Mucosa of gallbladder (tissue), 1 donor: ENCODE measurements around the gene EDC3. TPM values are rescaled to one million over a fixed set of nuclear protein-coding genes. Genes with fewer than 3 reads are reported as not detected.
"Not testable (repeated sequence)": the region's sequence is repeated elsewhere in the genome, so short reads cannot be mapped to it uniquely, and the experiment has no call there.

Source experiments
- DNase-seq: peaks from one replicate; pipeline ENCODE4 v3.0.0-alpha.2; 2020; ENCODE audit warnings: low spot score
- total RNA-seq: library from RNA; stranded (reverse); gene quantifications from one replicate; pipeline ENCODE4 v1.2.1, GENCODE V29; 2021
- donor health status: DM: no; HTN: no; CAD: no.

Gene EDC3
- total RNA-seq, 1 donor from 2014 or later = 35.9 TPM

- DNase-seq = no peak
These were observed 84.0 kb downstream of the EDC3 start for GRCh38 chr15:74611834-74612233.

GRCh38 chr15:74611341-74611740 lies 84.5 kb downstream of the EDC3 start:
- DNase-seq = no peak

DNA sequence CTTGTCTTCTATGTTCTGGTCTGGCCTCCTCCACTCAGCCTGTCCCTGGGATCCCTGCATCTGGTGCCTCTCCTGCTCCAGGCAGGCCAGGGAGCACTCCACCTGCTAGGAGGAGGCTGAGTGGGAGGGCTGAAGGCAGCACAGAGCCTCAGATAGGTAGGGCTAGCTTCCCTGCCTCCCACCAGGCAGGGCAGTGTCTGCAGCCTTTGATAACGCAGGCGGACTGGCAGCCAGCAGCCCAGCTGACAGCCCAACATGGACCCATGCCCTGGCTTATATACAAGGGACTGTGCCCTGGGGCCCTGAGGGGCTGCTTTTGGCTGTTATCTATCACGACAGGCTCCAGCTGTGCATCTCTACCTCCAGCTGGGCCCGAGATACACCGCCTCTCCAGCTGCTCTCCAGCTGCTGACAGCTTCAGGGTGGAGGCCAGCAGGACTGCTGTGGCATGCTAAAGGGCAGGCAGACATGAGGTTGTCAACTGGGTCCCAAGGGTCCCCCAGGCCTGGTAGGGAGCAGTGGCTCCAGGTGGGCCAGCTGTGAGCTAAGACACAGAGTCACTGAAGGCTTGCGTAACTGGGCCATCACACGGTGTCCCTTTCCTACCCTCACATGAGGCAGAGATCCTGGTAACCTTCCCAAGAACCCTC lies 85.4 kb downstream of the EDC3 start:
- no peak for DNase-seq

DNA sequence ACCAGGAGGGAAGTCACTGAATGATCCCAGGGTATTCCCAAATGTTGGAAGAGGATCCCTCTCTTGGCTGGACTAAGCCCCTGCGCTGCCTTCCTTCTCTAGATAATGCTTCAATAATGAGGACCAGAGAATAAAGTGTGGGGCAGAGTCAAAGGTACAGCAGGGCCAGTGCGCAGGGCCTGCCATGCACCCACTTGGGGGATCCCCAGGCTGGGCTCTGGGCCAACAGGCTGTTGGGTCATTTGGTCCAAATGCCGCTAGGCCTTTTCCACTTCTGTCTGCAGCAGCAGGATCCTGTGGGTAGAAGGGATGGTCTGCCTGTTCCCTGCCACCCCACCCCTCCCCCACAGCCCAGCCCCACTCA lies 85.9 kb downstream of the EDC3 start:
- DNase-seq = no peak

DNA sequence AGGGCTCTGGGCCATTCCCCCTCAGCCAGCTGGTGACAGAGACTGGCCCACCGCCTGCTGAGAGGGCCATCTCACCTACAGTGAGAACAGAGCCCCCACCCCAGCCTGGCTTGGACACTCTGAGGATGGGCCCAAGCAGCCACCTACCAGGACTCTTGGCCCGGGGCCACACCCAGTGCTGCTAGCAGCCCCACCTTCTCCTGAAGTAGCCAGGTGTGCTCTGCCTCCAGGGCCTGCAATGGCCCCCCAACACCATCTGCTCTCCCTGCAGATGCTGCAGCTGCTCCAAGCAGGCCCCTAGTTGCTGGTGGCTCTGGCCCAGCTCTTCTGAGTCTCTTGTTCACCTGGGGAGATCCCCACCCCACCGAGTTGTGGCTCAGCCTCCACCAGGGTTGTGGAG lies 87.0 kb downstream of the EDC3 start:
- no peak for DNase-seq

DNA sequence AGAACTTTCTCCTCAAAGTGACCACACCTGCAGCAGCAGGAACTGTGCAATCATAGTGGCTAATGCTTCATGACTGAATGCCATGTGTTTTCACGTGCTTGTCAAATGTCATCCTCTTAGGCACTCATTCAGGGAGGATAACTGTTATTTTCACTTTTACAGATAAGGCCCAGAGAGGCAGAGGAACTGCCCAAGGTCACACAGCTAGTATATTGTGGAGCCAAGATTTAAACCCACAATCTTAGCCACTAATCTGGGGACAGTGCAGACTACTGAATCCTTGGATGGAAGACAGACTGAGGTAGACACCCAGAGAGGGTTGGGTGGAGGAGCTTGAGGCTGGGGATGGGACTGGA lies 90.1 kb downstream of the EDC3 start:
- no peak for DNase-seq

- peak; percentile 24 for DNase-seq
These were observed 90.6 kb downstream of the EDC3 start for GRCh38 chr15:74604983-74605794.

GRCh38 chr15:74603789-74604705 lies 91.8 kb downstream of the EDC3 start:
- no peak for DNase-seq

- DNase-seq = no peak
These were observed 92.6 kb downstream of the EDC3 start for GRCh38 chr15:74603026-74603788.

DNA sequence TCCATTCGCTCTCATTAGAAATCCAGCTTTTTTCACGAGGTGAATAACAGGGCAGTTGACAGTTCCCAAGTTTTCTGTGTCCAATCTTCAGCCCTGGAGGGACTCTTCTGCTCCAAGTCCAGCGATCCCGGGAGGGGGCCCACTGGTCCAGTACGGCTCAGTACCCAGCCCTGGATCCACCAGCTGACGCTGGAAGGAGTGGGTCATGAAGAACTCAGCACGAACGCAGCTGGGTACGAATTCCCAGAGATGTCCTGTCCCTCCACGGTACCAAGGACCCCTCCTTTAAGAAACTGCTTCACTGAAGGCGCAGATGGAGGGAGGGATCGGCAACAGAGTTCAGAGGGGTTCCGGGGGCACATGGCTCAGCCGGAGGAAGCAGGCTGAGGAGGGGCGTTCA lies 96.7 kb downstream of the EDC3 start:
- no peak for DNase-seq

DNA sequence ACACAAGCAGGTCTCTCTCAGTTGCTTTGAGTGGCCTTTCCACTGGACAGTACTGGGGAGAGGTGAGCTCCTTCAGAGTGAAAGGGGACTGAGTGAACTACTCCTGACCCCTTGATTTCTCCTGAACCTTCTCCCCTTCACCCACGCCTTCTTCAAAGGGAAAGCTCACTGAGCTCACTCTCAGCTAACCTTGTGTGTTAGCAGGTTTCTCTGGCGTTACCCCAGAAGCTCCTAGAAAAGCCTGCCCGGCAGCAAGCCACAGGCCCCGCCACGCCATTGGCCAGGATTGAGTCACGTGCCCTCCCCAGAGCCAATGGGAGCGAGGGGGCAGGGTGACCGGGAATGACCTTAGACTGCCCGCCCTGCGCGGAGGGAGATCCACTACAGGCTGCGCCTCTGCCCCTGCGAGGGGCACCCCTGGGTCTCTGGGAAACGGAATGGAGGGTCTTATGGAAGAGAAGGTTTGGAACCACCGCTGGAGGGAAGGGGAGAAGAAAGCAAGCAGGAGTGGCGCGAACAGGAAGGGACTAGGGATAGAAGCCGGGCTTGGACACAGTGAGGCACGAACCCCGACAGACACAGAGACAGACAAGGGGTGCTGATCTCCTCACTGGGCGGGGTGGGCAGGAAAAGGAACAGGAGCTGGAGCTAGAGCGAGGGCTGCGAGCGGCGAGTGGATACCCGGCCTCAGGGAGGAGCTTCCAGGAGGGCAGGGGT lies 97.5 kb downstream of the EDC3 start:
- DNase-seq = peak; percentile 95

GRCh38 chr15:74597146-74597705 lies 98.6 kb downstream of the EDC3 start:
- DNase-seq = not testable (repeated sequence)

DNA sequence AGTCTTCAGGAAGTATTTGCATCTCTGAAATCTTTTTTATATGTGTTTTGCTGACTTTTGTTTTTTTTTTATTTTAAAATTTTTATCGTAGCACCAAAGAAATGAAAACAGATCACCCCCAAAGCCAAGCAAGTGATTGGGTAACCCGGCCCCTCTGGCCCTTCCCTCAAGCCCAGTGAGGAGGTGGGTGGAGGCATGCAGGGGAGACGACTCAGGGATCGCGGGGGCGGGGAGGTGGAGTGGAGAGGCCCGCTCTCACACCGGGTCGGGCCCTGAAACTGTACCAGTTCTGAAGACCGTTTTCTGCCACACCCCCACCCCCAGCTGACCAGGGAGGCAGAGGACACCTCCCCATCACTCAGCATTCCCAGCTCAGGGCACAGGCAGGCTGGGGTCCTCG lies 99.1 kb downstream of the EDC3 start:
- not testable (repeated sequence) for DNase-seq

DNA sequence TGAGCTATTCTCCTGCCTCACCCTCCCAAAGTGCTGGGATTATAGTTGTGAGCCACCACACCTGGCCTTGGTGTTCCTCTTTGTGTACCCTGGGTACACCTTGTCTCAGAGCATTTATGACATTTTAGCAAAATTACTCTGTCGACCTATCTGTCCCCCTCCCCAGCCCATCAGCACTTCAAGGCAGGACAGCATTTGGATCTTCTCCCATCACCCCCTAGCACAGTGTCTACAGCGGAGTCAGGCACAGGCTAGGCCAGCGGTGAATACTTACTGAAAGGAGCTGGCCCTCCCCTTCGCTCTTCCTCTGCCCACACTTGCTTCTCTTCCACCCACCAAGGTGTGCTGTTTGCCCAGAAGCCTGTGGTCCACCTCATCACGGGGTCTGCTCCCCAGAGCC lies 100.6 kb downstream of the EDC3 start:
- DNase-seq = no peak

GRCh38 chr15:74594455-74594854 lies 101.4 kb downstream of the EDC3 start:
- DNase-seq = no peak

- no peak for DNase-seq
These were observed 102.7 kb downstream of the EDC3 start for GRCh38 chr15:74593122-74593521.

- no peak for DNase-seq
These were observed 103.6 kb downstream of the EDC3 start for GRCh38 chr15:74592222-74592621.

DNA sequence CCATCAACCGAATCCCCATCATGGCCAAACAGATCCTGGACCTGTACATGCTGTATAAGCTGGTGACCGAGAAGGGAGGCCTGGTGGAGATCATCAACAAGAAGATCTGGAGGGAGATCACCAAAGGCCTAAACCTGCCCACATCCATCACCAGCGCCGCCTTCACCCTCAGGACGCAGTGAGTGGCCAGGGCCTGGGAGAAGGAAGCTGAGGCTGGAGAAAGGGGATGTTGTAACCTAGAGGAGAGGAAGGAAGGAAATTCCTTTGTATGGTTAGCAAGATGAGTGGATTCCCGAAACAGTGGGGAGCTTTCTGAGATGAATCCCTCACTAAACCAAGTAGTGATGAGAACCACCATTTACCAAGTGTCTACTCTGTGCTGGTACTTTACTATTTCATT lies 106.0 kb downstream of the EDC3 start:
- DNase-seq = no peak

DNA sequence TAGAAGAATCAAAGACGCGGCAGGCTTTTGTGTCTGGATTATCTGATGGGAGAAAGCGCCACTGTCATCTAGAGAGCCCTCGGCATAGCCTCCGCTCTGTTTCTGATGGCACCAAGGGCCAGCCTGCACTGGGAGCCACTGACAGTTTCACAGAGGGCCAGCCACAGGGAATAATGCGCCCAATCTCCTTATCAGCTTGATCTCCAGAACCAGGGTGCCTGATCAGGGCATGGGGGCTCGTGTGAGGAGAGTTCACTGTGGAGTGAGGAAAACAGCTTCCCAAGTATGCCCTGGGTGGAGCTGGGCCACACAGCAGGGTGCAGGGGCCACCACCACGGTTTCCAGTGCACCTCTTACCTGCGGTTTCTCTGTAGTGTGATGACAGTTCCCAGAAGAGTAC lies 110.0 kb downstream of the EDC3 start:
- DNase-seq = no peak

- DNase-seq = no peak
These were observed 110.6 kb downstream of the EDC3 start for GRCh38 chr15:74585191-74585590.

- DNase-seq = no peak
These were observed 111.0 kb downstream of the EDC3 start for GRCh38 chr15:74584779-74585178.
